AG08396 (cell line): Measurements from ENCODE around the gene UGT1A8.
"Not testable (repeated sequence)": the region's sequence is repeated elsewhere in the genome, so short reads cannot be mapped to it uniquely, and the experiment has no call there.

Experiments used
- DNase-seq: peaks from one replicate; pipeline ENCODE4 v3.0.0; 2012; ENCODE audit warnings: low spot score, mixed read lengths

The UGT1A8 gene

GRCh38 chr2:233689031-233689430 lies 71.6 kb downstream of the UGT1A8 start:
- DNase-seq, result no peak

GRCh38 chr2:233689501-233689900 lies 72.1 kb downstream of the UGT1A8 start:
- no peak for DNase-seq

GRCh38 chr2:233690444-233690843 lies 73.0 kb downstream of the UGT1A8 start:
- DNase-seq, result no peak

DNA sequence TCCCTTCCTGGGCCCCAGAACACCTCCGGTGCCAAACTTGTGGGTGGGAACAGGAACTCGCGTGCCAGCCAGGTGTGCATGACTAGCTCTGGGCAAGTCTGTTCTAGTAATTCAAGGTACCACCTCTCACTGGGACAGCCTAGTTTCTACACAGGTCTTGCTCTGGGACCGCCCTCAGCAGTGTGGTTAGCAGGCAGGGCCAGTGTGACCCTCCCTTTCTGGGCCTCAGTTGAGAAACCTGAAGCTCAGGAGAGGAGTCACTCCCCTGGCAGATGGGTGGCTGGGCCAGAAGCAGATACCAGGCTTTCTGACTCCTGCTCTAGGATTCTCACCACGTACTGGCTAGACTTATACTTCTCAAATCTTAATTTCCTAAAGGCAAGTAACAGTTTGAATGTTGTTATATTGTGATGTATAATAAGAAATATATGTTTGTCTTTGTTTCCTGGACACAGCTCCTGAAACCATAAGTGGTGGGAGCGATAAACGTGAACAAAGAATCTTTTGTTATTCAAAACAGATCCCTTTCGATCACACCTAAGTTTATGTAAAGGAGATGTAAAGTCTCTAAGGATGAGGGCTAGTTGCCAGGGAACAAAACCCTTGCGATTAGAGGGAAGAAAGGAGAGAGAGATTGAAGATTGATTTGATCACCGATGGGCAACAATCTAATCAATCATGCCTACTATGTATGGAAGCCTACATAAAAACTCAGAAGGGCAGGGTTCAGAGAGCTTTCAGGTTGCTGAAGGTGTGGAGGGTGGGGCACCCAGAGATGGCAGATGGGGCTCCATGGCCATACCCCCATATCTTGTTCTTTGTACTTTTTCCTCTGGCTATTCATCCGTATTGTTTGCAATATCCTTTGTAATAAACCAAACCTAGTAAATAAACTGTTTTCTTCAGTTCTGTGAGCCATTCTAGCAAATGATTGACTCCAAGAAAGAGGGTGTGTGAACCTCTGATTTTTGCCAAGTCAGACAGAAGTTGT lies 74.3 kb downstream of the UGT1A8 start:
- DNase-seq, result no peak

DNA sequence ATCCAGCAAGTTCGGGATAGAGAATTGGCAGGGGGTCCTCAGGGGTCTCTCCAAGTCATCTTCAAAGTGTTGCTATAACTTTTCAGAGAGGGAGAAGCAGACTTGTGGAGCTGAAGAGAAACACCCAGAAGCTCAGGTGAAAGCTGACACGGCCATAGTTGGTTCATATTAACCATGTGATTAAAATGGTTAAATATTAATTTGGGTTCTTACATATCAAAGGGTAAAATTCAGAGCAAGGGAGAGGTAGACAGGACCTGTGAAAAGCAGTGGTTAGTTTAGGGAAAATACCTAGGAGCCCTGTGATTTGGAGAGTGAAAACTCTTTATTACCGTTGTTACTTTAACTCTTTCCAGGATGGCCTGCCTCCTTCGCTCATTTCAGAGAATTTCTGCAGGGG lies 75.2 kb downstream of the UGT1A8 start, which contains the start of gene UGT1A6:
Gene UGT1A6, plus strand, starts transcription at position 243 of the 400 bp plus-strand sequence. Its CDS starts 115 bp downstream, at position 358.
- DNase-seq, result no peak

DNA sequence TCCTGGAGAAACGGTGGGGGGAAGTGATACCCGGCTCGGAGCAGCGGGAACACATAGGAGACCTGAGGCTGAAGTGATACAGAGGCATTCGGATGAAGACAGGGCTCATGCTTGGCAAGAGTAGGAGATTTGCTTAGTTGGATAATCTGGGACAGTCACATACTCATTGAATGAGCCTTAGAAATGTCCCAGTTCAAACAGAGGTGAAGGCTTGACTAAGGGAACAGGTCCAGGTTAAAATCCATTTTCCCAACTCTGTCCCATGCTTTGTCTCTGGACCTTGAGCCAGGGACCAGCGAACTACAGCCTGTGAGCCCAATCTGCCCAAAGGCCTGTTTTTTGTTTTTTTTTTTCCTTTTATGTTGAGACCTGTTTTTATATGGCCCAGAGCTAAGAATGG lies 76.5 kb downstream of the UGT1A8 start:
- DNase-seq, result no peak

- no peak for DNase-seq
These were observed 81.3 kb downstream of the UGT1A8 start for GRCh38 chr2:233698740-233699139.

- no peak for DNase-seq
These were observed 82.1 kb downstream of the UGT1A8 start for GRCh38 chr2:233699424-233700027.

GRCh38 chr2:233700028-233700635 lies 82.7 kb downstream of the UGT1A8 start:
- DNase-seq, result no peak

GRCh38 chr2:233700842-233701241 lies 83.4 kb downstream of the UGT1A8 start:
- not testable (repeated sequence) for DNase-seq

GRCh38 chr2:233702238-233702637 lies 84.8 kb downstream of the UGT1A8 start:
- DNase-seq, result no peak

GRCh38 chr2:233705911-233706506 lies 88.6 kb downstream of the UGT1A8 start:
- peak; percentile 24 for DNase-seq

DNA sequence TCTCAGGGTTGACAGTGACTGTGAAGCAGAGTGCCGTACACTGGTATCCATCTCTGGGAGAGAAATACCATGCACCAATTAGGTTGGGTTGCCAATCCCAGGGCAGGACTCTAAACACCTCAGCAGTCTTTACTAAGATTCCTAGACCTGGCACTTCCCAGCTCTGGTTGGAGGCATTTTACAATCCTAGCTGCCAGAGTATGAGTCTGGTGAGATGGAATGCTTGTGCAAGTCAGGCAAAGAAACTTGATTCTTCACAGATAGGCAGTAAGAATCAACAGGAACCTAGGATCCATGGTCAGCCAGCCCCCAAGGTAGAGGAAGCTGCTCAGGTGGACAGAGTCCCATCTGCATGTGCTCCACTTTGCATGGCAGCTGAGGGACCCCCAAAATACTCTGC lies 89.3 kb downstream of the UGT1A8 start:
- peak; percentile 16 for DNase-seq

- no peak for DNase-seq
These were observed 90.7 kb downstream of the UGT1A8 start for GRCh38 chr2:233707940-233708644.

GRCh38 chr2:233708942-233709341 lies 91.5 kb downstream of the UGT1A8 start:
- DNase-seq, result no peak

DNA sequence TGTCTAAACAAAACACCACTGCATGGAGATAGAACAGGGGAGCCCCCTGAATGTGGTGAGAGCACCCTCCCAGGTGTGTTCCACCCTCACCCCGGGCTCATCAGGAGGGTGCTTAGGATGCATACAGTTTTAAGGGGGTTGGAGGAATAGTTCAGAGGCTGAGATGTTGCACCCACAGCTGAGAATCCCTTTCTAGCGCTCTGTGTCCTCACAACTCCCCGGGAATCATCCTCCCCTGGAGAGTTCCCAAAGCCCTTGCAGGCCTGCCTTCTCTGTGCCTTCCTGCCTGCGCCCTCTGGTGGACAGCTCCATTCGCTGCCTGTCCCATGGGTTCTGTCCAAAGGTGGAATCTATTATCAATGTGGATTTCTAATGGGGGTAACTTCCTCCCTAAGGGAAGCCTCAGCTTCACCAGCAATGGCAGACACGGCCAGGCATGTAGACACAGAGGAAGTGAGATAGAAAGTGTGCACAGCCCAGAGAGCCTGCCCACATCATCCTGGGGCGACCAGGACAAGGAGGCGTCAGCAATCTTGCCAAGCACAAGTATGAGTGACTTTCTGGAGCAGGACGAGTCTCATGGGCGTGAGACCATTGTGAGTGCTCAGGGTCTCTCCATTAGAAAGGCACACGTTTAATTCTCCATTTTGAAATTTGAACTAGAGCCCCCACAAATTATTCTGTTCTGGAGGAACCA lies 94.0 kb downstream of the UGT1A8 start:
- peak; percentile 79 for DNase-seq

DNA sequence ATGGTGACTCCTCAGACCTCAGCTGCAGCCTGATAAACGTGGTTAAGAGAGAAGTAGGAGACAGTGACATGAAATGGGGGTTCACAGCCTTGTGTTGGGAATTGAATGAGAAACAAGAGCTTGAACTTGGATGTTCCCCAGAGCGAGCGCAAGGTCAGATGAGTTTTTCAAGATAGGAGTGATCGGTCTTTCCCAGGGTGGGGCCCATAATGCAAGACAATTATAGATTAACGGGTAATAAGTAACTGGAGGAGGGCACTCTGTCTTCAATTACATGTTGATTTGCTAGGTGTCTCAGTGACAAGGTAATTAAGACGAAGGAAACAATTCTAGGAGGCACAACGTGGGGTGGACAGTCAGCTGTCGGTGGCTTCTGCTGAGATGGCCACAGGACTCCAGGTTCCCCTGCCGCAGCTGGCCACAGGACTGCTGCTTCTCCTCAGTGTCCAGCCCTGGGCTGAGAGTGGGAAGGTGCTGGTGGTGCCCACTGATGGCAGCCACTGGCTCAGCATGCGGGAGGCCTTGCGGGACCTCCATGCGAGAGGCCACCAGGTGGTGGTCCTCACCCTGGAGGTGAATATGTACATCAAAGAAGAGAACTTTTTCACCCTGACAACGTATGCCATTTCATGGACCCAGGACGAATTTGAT lies 95.3 kb downstream of the UGT1A8 start, which contains the start of gene UGT1A5:
Gene UGT1A5, plus strand, starts transcription at position 297 of the 651 bp plus-strand sequence. Its CDS starts 85 bp downstream, at position 382.
- no peak for DNase-seq

- no peak for DNase-seq
These were observed 95.8 kb downstream of the UGT1A8 start for GRCh38 chr2:233713262-233713615.

DNA sequence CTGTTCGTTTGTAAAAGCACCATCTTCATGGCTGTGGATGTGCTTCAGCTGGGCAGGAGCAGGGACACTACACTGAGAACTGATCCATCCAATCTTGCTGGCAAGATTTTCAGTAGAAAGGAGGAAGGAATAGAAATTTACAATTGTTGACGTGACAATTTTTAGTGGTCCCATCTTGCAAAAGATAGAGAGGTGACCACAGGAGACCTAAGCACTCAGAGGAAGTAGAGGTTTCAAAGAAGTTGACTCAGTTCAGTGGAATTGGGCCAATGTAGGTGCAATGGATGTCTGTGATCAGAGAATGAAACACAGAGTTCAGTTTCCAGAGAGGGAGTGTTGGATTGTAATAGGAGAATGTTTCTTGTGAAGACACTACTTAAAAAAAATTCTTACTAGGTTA lies 96.7 kb downstream of the UGT1A8 start:
- no peak for DNase-seq

- no peak for DNase-seq
These were observed 101.1 kb downstream of the UGT1A8 start, which contains the start of gene UGT1A4 for GRCh38 chr2:233718552-233718951. Gene UGT1A4, plus strand, starts transcription at chr2:233718736. Its CDS starts 85 bp downstream, at chr2:233718821.
